ENCODE measurements around the gene KCNQ1. TPM values are rescaled to one million over a fixed set of nuclear protein-coding genes. Genes with fewer than 3 reads are reported as not detected.

Gene KCNQ1
- total and polyA plus RNA-seq, 3 experiments from 2014 or later: 2.6 to 5.7 (median 3.4) TPM

DNA sequence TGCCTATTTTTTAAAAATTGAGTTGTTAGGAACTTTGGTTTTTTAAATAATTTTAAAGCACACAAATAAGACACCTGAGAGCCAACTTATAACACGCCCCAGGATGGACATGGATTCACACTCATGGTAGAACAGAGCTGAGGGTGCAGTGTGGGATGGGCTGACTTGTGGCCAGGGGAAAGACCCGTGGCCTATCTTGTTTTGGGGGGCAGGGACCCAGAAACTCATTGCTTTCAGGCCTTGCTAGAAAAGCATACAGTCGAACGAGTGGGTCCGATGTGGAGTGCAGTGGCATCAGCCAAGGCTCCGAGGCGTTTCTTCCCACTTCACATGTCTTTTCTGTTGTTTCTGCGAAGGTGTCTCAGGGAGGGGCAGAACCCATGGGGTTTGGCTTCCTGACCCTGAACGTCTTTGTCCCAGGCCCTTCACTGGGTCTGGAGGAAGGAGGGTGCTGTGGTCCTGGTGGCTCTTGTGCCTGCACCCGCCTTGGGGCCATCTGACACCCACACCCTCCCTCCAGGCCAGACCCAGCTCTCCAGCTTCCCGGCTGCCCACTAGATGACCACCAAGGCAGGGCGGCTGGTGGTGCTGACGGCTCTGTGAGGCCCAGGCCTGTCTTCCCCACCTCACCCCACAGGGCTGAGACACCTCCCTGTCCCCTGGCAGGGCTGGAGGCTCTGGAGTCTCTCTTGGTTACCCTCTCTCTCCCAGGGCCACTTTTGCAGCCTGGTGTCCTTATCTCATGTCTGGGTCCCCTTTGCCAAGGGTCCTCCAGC is 120.8 kb downstream of the KCNQ1 start:
- Histone ChIP-seq H3K27me3 (ENCODE audit: insufficient read depth, low read length, poor library complexity, severe bottlenecking) (no peaks in the 10 kb centered on the region), H3K4me1 (ENCODE audit: insufficient read depth, low read length) (no peaks in the 10 kb centered on the region), H3K27ac (ENCODE audit: low read depth, low read length) (no peak overlapping the region), H3K36me3 (ENCODE audit: insufficient read depth, low read length) (no peaks in the 10 kb centered on the region), H3K4me3 (ENCODE audit: low read length) (no peak overlapping the region), H3K9me3 (ENCODE audit: low read length) (no peaks in the 10 kb centered on the region)
- Mint-ChIP-seq H3K9me3 (no peaks in the 10 kb centered on the region), H3K27me3 (no peaks in the 10 kb centered on the region), H3K4me3 (no peak overlapping the region), H3K4me1 (peaks cover 0 to 5% (median 0%) of the 10 kb centered on the region in 3 donors), H3K27ac (no peak overlapping the region), H3K36me3 (no peaks in the 10 kb centered on the region)
- DNase-seq: peak in 1 of 5 donors; percentile 31
- ChIA-PET CTCF (no interaction called here), POLR2A (no interaction called here)

DNA sequence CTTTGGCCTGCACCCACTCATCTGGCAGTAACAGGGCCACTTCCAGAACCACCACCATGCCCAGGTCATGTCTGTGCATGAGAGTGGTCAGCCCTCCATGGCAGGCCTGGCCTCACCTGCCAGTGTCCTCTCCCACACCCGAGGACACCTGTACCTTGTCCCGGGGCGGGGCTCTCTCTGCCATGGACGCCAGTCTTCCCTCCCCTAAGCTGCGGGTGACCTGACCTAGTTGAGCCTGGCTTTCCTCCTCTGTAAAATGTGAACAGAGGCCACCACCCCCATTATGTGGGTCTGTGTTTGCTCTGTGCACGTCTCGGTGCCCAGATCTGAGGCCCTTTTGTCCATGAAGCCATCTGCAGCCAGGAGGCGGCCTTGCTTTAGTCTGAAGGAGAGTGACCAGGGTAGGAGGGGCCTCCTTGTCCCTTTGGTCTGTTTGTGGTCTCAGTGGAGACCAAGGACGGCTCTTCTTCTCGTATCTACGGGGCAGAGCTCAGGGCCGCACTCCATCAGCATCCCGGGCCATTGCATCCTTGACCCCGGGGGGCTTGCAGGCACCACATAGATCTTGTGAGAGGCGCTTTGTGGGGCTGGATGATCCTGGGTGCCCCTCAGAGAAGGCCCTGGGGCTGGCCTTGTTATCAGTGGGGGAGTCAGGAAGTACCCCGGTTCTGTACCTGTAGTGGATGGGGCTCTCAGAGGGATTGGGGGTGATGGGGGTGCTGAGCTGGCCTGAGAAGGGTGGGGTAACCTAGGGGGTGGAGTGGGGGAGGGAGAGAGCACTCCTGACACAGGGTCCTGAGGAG is 121.6 kb downstream of the KCNQ1 start:
- no peaks in the 10 kb centered on the region for H3K27me3 Mint-ChIP-seq
- H3K36me3 Mint-ChIP-seq: no peaks in the 10 kb centered on the region

DNA sequence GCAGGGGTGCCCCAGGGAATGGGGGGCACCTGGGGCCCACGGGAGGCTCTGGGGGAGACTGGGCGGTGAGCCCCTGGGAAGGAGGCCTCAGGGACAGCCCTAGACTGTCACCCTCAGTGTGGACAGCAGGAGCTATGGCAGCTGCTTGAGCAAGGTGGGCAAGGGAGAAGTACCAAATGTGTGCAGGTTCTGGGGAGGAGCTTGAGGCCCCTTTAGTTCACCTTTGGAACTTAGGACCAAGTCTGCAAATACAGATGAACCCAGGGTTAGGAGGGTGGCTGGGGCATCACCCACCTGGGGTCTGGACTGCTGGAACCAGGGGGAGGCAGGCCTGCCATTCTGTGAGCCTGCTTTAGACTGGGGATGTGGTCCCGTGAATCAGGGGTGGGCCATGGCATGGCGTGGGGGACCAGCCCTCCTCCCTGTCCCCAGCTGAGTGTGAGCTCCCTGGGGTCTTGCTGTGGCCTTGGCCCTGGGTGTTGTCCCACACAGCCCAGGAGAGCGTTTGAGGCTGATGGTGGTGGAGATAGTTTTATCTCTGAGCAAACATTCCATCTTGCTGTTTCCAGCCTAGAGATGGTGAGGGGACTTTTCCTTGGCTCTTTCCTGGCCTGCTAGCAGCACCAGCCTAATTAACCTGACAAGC is 122.3 kb downstream of the KCNQ1 start:
- Histone ChIP-seq H3K4me3 (ENCODE audit: low read length) (no peak overlapping the region), H3K27me3 (ENCODE audit: insufficient read depth, low read length, poor library complexity, severe bottlenecking) (no peaks in the 10 kb centered on the region), H3K27ac (ENCODE audit: low read depth, low read length) (no peak overlapping the region), H3K9me3 (ENCODE audit: low read length) (no peaks in the 10 kb centered on the region), H3K4me1 (ENCODE audit: insufficient read depth, low read length) (no peaks in the 10 kb centered on the region), H3K36me3 (ENCODE audit: insufficient read depth, low read length) (no peaks in the 10 kb centered on the region)
- Mint-ChIP-seq H3K4me3 (no peak overlapping the region), H3K4me1 (peaks cover 0 to 5% (median 0%) of the 10 kb centered on the region in 3 donors), H3K36me3 (no peaks in the 10 kb centered on the region), H3K9me3 (no peaks in the 10 kb centered on the region), H3K27ac (peak overlapping the region in 2 of 8 donors; percentile 36 to 38), H3K27me3 (no peaks in the 10 kb centered on the region)
- ChIA-PET POLR2A (no interaction called here), CTCF (interaction anchor here (1.2 kb wide), 1 partner anchor 12 kb away, joined by 3 read pairs; no protein-coding TSS in a partner anchor)
- peak in 1 of 5 donors; percentile 36 for DNase-seq

More for the DNA sequence above, 121.6 kb downstream of the KCNQ1 start:
- no peak overlapping the region for H3K4me3 Mint-ChIP-seq
- Histone ChIP-seq H3K4me1 (ENCODE audit: insufficient read depth, low read length) (no peaks in the 10 kb centered on the region), H3K9me3 (ENCODE audit: low read length) (no peaks in the 10 kb centered on the region), H3K36me3 (ENCODE audit: insufficient read depth, low read length) (no peaks in the 10 kb centered on the region), H3K4me3 (ENCODE audit: low read length) (no peak overlapping the region), H3K27me3 (ENCODE audit: insufficient read depth, low read length, poor library complexity, severe bottlenecking) (no peaks in the 10 kb centered on the region), H3K27ac (ENCODE audit: low read depth, low read length) (no peak overlapping the region)
- ChIA-PET POLR2A (no interaction called here), CTCF (interaction anchor here (1.2 kb wide), 1 partner anchor 13 kb away, joined by 3 read pairs; no protein-coding TSS in a partner anchor)
- peaks cover 0 to 5% (median 0%) of the 10 kb centered on the region in 3 donors for H3K4me1 Mint-ChIP-seq
- H3K27ac Mint-ChIP-seq: no peak overlapping the region
- H3K9me3 Mint-ChIP-seq: no peaks in the 10 kb centered on the region
- peak in 1 of 5 donors; percentile 34 for DNase-seq

DNA sequence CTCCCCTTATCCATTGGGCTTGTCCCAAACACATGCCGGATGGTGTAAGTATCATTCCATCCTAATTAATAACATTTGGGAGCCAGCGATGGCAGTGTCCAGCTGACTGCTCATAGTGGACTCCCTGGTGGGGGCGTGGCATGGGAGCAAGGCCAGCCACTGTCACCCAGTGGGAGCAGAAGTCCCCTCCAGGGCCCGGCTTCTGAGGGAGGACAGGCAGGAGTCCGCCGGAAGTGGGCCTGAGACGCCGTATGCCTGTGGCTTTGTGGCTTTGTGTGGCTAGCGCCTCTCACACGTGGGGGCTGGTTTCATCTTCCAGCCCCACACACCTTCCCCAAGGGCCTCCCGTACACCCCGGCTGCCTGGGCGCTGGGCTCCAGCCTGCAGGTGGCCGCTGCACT is 124.5 kb downstream of the KCNQ1 start:
- no peaks in the 10 kb centered on the region for H3K9me3 Mint-ChIP-seq
- no peaks in the 10 kb centered on the region for H3K9me3 ChIP-seq (ENCODE audit: low read length)
- no peaks in the 10 kb centered on the region for H3K36me3 Mint-ChIP-seq
- peak overlapping the region in 2 of 8 donors; percentile 14 to 29 for H3K27ac Mint-ChIP-seq
- H3K27me3 ChIP-seq (ENCODE audit: insufficient read depth, low read length, poor library complexity, severe bottlenecking): no peaks in the 10 kb centered on the region
- H3K4me1 ChIP-seq (ENCODE audit: insufficient read depth, low read length): no peaks in the 10 kb centered on the region
- H3K36me3 ChIP-seq (ENCODE audit: insufficient read depth, low read length): no peaks in the 10 kb centered on the region
- no peaks in the 10 kb centered on the region for H3K27me3 Mint-ChIP-seq
- CTCF ChIA-PET: no interaction called here
- no peak overlapping the region for H3K4me3 ChIP-seq (ENCODE audit: low read length)
- H3K4me1 Mint-ChIP-seq: peaks cover 0 to 5% (median 0%) of the 10 kb centered on the region in 3 donors
- POLR2A ChIA-PET: no interaction called here
- DNase-seq: peak in 1 of 5 donors; percentile 35
- H3K4me3 Mint-ChIP-seq: peak overlapping the region in 1 of 7 donors; percentile 29
- H3K27ac ChIP-seq (ENCODE audit: low read depth, low read length): no peak overlapping the region

GRCh38 chr11:2569731-2570210 is 125.0 kb downstream of the KCNQ1 start:
- Mint-ChIP-seq H3K27me3 (no peaks in the 10 kb centered on the region), H3K27ac (peak overlapping the region in 1 of 8 donors; percentile 14), H3K4me1 (peaks cover 0 to 5% (median 0%) of the 10 kb centered on the region in 3 donors), H3K36me3 (no peaks in the 10 kb centered on the region), H3K4me3 (no peak overlapping the region), H3K9me3 (no peaks in the 10 kb centered on the region)
- H3K27me3 ChIP-seq (ENCODE audit: insufficient read depth, low read length, poor library complexity, severe bottlenecking): no peaks in the 10 kb centered on the region
- no peaks in the 10 kb centered on the region for H3K4me1 ChIP-seq (ENCODE audit: insufficient read depth, low read length)
- CTCF ChIA-PET: no interaction called here
- H3K9me3 ChIP-seq (ENCODE audit: low read length): no peaks in the 10 kb centered on the region
- DNase-seq: peak in 1 of 5 donors; percentile 17
- POLR2A ChIA-PET: no interaction called here
- no peak overlapping the region for H3K4me3 ChIP-seq (ENCODE audit: low read length)
- H3K36me3 ChIP-seq (ENCODE audit: insufficient read depth, low read length): no peaks in the 10 kb centered on the region
- H3K27ac ChIP-seq (ENCODE audit: low read depth, low read length): no peak overlapping the region

DNA sequence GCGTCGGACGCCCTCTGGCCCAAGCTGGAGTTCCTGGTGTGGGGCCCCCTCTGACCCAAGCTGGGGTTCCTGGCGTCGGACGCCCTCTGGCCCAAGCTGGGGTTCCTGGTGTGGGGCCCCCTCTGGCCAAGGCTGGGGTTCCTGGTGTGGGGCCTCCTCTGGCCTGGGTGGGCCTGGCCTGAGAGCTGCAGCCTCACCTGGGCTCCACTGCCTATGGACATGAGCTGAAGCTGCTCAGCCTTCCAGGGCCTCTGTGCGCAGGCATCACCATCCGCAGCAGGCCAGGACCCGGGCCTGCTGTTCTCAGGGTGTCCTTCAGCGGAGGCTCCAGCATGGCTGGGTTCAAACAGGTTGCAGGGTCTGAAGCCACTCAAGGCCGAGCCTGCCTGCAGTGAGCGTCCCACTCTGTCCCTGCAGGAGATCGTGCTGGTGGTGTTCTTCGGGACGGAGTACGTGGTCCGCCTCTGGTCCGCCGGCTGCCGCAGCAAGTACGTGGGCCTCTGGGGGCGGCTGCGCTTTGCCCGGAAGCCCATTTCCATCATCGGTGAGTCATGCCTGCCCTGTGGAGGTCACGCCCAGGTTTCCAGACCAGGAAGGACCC is 125.5 kb downstream of the KCNQ1 start:
- no peak overlapping the region for H3K27ac ChIP-seq (ENCODE audit: low read depth, low read length)
- Mint-ChIP-seq H3K27ac (no peak overlapping the region), H3K27me3 (no peaks in the 10 kb centered on the region), H3K9me3 (no peaks in the 10 kb centered on the region), H3K36me3 (no peaks in the 10 kb centered on the region), H3K4me3 (no peak overlapping the region), H3K4me1 (peaks cover 0 to 5% (median 0%) of the 10 kb centered on the region in 3 donors)
- ChIA-PET POLR2A (no interaction called here), CTCF (no interaction called here)
- peak in 1 of 5 donors; percentile 16 for DNase-seq
- no peaks in the 10 kb centered on the region for H3K9me3 ChIP-seq (ENCODE audit: low read length)
- no peaks in the 10 kb centered on the region for H3K27me3 ChIP-seq (ENCODE audit: insufficient read depth, low read length, poor library complexity, severe bottlenecking)
- H3K36me3 ChIP-seq (ENCODE audit: insufficient read depth, low read length): no peaks in the 10 kb centered on the region
- no peak overlapping the region for H3K4me3 ChIP-seq (ENCODE audit: low read length)
- no peaks in the 10 kb centered on the region for H3K4me1 ChIP-seq (ENCODE audit: insufficient read depth, low read length)

GRCh38 chr11:2570841-2571597 is 126.2 kb downstream of the KCNQ1 start:
- no peaks in the 10 kb centered on the region for H3K9me3 Mint-ChIP-seq
- no peaks in the 10 kb centered on the region for H3K36me3 Mint-ChIP-seq
- no peaks in the 10 kb centered on the region for H3K9me3 ChIP-seq (ENCODE audit: low read length)
- peaks cover 0 to 5% (median 0%) of the 10 kb centered on the region in 3 donors for H3K4me1 Mint-ChIP-seq
- H3K27ac ChIP-seq (ENCODE audit: low read depth, low read length): no peak overlapping the region
- H3K4me3 Mint-ChIP-seq: no peak overlapping the region
- no peaks in the 10 kb centered on the region for H3K27me3 Mint-ChIP-seq
- H3K27me3 ChIP-seq (ENCODE audit: insufficient read depth, low read length, poor library complexity, severe bottlenecking): no peaks in the 10 kb centered on the region
- no peak overlapping the region for H3K4me3 ChIP-seq (ENCODE audit: low read length)
- ChIA-PET CTCF (no interaction called here), POLR2A (no interaction called here)
- peak overlapping the region in 1 of 8 donors; percentile 7 for H3K27ac Mint-ChIP-seq
- peak in 1 of 5 donors; percentile 30 for DNase-seq
- H3K36me3 ChIP-seq (ENCODE audit: insufficient read depth, low read length): no peaks in the 10 kb centered on the region
- no peaks in the 10 kb centered on the region for H3K4me1 ChIP-seq (ENCODE audit: insufficient read depth, low read length)
